GM13976 (cell line): ENCODE measurements around the gene GLI3.

Source experiments
- DNase-seq: peaks from one replicate; pipeline ENCODE4 v3.0.0; 2012; ENCODE audit warnings: low spot score
- CTCF ChIP-seq: IDR thresholded peaks from 2 replicates; pipeline ENCODE4 v1.5.1; 2012; ENCODE audit warnings: borderline replicate concordance, mild to moderate bottlenecking; ENCODE audit not compliant: insufficient read depth; ENCODE audit errors: extremely low read depth, missing control alignments, control extremely low read depth
- in situ Hi-C: fragments of 300-500 bp; cut with MboI; formaldehyde crosslinking; loops from one replicate; pipeline ENCODE4 v1.12.0; 2022; ENCODE audit warnings: low sequenced_read_pairs, mixed read lengths, inconsistent platforms; ENCODE audit not compliant: unreplicated experiment

The GLI3 gene

DNA sequence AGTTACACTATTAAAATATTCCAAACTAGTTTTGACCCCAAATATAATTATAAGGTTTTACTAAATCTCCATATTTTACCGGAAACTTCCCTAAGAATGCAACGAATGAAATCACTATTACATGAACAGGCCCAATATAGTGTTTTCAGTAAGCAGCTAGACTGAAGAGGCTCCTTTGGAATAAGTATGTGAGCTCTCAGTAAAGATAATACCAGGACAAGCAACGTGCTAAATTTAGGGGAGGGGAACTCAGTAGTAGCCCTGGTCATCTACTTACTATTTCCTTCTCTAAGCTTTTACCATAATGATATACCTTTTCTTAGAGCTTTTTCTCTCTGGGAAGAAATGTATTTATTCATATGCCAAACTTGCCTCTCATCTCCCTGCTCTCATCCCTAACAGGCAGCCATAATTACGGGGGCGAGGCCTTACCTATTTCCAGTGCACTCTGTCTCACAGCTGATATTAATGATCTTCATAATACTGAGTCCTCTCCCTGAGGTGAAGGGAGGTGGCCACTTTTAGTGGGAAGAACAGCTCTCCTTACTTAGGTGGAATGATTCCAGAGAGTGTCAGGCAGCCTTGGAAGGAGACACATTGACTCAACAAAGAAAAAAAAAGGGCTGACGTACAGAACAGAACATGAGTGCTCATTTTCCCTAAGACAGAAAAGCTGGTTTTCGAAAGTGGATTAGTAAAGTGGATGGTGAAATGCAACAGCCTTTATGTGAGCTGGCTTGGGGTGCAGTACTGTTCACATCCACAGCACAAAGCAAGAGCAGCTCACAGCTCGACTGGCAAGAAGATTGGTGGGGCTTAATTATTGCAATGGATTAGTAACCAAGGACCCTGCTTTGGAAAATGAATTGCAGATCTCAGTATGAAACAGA, 165.4 kb downstream of the GLI3 start:
- no peak for DNase-seq
- in situ Hi-C loops = no loop called here

GRCh38 chr7:42070068-42070467, 166.9 kb downstream of the GLI3 start:
- DNase-seq = no peak
- no peak for TF ChIP-seq CTCF
- in situ Hi-C loops = no loop called here

More for the DNA sequence above, 165.4 kb downstream of the GLI3 start:
- no peak for TF ChIP-seq CTCF

- no peak for TF ChIP-seq CTCF
- in situ Hi-C loops = no loop called here
- no peak for DNase-seq
These were observed 167.4 kb downstream of the GLI3 start for GRCh38 chr7:42069590-42069989.

DNA sequence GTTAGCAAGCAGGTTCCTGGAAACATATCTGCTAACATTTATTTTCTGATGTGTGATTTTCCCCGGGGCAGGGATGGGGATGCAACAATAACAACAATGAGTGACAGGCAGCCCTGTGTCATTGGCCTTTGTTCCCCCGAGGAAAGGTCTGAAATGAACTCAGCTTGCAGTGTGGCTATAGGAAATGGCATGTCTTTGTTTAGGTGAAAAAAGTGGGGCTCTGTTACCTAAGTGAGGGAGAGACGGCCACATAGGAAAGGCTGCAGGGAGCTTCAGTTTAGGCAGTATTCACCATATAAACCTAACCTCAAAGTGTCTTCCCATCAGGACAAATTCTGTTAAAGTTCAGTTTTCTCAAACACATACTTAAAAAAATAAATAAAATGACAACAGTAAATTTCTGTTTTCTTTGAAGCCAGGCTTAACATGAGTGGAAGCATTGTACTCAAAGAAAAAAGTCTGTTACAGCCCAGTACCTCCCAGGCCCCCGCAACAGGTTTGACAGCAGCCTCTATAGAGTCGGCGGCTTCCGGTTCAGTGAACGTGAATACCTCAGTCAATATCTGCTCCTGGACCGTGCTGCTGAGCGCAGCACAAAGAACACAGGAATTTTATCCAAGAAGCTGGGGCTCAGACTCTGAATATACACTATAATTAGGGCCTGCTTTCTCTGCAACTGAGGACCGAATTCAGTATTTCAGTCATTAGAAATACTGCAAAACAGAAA, 168.3 kb downstream of the GLI3 start:
- in situ Hi-C loops = no loop called here

GRCh38 chr7:42065942-42066341, 171.1 kb downstream of the GLI3 start:
- no peak for DNase-seq
- TF ChIP-seq CTCF = no peak
- in situ Hi-C loops = no loop called here

More for the DNA sequence above, 168.3 kb downstream of the GLI3 start:
- no peak for DNase-seq
- TF ChIP-seq CTCF = no peak

- DNase-seq = no peak
- in situ Hi-C loops = no loop called here
These were observed 172.0 kb downstream of the GLI3 start for GRCh38 chr7:42065015-42065414.

More at GRCh38 chr7:42065015-42065414, 172.0 kb downstream of the GLI3 start:
- TF ChIP-seq CTCF = no peak
